LHCN-M2 (cell line): ENCODE results near the gene BHLHE41. TPM values are rescaled to one million over a fixed set of nuclear protein-coding genes. Genes with fewer than 3 reads are reported as not detected.

Experiments used
- DNase-seq: peaks from one replicate; pipeline ENCODE4 v3.0.0-alpha.2; 2012; ENCODE audit warnings: low read depth
- total RNA-seq: library from RNA; depleted of rRNA; stranded (reverse); fragments of >200 nt; gene quantifications from 2 replicates; pipeline ENCODE4 v1.2.3, GENCODE V29; 2014

BHLHE41 gene
- total RNA-seq, 1 experiment from 2014 or later = 4.0 TPM

- DNase-seq = no peak
Observed at GRCh38 chr12:26114720-26115401, 10.0 kb downstream of the BHLHE41 start.

DNA sequence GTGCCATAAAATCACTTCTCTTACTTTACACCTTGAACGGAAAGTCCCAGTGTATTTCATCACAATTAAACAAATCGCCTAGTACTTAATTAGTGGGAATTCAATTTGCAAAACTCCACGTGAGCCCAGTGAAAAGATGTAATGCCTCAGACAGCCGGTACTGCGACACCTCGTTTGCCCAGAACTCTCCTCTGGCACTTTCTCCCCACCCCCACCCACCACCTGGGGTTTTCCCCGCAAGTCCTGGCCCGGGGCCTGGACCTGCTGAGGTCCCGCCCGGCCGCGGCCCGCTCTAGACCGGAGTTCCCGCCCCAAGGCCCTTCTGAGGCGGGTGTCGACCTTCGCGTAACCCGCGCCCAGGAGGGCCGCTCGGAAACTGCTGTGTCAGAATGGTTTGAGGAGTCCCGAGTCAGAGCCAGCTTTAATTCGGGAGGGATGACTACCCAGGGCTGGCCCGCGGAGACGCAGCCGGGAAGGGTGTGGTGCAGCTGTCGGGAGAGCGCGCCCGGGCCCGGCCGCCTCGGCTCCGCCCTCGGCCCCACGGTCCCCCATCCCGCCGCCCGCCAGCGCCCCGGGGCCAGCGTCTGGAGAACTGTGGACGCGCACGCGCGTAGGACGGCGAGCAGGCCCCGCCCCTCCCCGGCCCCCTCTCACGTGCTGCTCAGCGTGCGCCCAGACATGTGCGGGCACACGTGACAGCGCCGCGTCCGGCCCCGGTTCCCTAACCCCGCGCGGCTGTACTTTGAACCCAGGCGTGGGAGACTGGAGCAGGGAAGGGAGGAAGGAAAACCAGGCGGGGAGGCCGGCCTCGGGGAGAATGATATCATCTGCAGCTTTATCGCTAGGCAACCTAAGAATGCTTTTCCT, 10.8 kb downstream of the BHLHE41 start:
- DNase-seq = peak; percentile 87

DNA sequence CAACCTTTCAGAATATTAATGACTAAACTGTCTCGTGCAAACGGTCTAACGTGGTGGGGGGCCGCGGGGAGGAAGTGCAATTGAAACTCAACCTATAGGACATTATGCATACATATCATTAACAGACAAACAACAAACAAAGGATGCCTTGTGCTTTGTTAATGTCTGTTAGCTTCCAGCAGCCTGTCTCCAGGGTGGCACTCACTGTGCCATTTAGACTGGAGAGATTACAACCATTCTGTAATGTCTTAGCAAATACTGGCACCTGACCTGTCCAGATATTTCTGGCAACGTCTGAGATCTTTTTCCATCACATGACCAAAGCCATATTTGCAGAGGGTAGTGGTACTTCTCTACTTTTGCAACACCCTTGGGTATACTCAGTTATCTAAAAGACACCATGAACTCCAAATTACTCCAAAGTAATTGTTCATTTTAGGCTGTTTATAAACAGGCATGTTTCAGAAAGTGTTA, 11.6 kb downstream of the BHLHE41 start:
- DNase-seq = no peak

DNA sequence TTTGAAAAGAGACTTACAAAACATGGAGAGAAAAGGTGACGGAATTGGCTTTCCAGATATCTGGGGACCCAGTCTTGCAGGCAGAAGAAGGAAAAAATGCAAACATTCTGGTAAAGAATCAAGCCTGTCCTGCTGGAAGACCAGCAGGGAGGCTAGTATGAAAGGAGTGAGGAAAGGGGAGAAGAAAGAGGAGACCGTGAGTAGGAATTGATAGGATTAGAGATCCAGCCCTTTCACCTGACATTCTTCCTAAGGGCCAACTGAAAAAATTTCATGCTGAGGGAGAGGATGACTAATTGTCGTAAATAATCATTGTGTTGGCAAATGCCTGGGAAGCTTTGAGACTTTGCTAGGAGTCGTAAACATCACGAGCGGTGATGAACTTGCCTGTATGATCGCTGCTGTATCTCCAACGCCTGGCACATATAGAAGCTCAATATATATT, 12.1 kb downstream of the BHLHE41 start:
- DNase-seq = no peak

GRCh38 chr12:26112232-26112631, 12.6 kb downstream of the BHLHE41 start:
- DNase-seq = no peak

- DNase-seq = no peak
Observed at GRCh38 chr12:26109343-26109881, 15.4 kb downstream of the BHLHE41 start.

- DNase-seq = no peak
Observed at GRCh38 chr12:26108915-26109314, 15.9 kb downstream of the BHLHE41 start.

DNA sequence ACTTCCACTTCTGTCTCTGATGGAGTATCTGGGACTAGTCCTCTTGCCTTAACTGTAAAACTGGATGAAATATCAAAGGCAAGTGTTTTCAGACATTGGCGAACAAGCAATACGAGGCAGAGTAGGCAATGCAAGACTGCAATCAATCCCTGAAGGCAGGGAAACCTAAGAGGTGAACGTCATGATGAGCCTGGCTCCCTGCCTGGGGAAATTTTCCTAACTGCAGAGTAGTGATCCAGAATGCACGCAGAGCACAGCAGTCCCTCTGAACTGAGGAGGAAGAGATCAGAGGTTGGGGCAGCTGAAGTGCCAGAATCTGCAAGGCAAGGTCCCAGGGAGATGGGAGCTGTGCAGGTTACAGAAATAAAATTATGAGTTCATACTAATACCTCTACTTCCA, 18.5 kb downstream of the BHLHE41 start:
- DNase-seq = no peak

- DNase-seq = no peak
Observed at GRCh38 chr12:26102953-26103352, 21.9 kb downstream of the BHLHE41 start.

DNA sequence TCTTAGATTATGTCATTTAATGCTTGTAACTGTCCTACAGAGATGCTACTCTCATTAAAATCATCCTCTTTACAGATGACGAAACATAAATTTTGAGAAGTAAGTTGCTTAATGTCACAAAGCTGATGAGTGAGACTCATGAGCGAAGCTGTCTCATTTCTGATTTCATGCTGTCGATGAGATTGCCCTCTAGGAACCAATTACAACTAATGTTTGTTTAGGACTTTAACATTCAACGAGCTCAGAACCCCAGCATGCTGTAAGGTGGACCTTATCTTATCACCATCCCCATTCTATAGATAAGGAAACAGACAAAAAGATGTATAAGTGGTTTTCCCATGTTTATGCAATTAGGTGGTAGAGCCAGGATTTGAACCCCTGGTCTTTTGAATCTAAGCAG, 23.1 kb downstream of the BHLHE41 start:
- no peak for DNase-seq

DNA sequence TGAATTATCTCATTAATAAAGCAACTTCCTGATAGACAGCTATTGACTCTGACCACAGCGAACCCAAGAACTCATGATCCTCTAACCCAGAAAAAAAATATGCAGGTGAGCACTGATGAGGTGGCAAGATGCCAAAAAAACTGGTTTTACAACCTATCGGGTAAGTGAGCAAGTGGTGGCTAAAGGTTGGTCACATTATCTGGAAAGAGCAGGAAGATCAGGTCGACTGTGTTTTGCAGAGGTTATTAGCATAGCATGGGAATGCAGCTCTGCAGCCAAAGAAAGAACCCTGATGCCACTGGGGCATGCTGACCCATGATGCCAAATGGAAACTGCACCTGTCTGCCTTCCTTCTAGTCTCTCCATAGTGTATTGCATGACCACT, 23.5 kb downstream of the BHLHE41 start:
- no peak for DNase-seq

GRCh38 chr12:26100666-26101349, 24.0 kb downstream of the BHLHE41 start:
- no peak for DNase-seq

GRCh38 chr12:26097046-26097878, 27.6 kb downstream of the BHLHE41 start:
- peak; percentile 70 for DNase-seq

- no peak for DNase-seq
Observed at GRCh38 chr12:26096036-26096435, 28.8 kb downstream of the BHLHE41 start.

- DNase-seq = no peak
Observed at GRCh38 chr12:26095186-26095585, 29.7 kb downstream of the BHLHE41 start.

- no peak for DNase-seq
Observed at GRCh38 chr12:26092346-26093105, 32.3 kb downstream of the BHLHE41 start.

GRCh38 chr12:26091822-26092221, 33.0 kb downstream of the BHLHE41 start:
- DNase-seq = no peak

DNA sequence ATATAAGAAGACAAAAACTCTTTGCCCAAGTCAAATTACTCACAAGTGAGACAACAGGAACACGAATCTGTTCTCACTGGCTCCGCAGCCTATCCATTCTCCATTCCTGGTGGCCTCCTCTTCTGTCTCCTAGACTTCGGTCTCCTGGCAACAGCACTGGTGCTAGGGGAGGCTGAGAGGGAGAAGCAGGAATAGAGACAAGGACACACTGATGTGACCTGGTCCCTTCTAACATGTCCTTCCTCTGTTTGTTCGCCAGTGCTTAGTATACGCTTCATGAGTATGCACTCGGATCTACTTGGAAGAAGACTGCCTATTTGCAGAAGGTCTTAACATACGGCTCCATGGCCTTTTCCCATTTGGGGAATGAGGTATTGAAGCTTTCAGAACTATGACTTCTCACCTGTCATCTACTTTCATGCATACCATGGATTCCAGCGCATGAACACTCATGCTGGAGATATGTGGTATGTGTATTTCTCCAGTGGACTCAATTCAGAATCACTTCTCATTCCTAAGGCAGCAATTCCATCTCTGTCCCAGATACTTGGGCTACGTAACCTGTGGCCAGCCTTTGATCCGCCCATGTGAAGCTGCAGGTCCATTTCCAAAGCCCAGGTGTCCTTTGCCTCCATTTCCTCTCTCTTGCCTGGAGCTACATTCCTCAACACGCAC, 33.9 kb downstream of the BHLHE41 start:
- DNase-seq = peak; percentile 27

GRCh38 chr12:26088998-26089397, 35.8 kb downstream of the BHLHE41 start:
- no peak for DNase-seq

DNA sequence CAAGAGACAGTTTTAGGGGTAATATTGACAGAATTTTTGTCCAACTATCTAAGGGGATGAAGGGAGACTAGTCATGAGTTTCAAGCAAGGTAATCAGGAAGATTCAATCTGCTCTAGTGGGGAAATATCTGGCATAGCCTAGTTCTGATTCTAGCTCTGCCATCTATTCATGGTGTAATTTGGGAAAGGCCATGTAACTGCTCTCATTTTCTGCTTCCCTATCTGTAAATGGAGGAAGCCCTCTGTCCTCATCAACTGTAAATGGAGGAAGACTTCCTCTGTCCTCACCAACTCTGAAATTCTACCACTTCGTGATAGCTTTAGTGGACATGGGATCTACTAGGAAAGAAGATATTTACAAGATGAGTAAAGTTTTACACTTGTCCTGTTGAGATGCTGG, 37.9 kb downstream of the BHLHE41 start:
- no peak for DNase-seq
